BLaER1 treated with 17β-estradiol and CSF1 and Interleukin-3, amounts not matched to agents 10 nM and 100 nM (cell line): ENCODE results near the gene OR10G7.

Source experiments
- H3K27ac ChIP-seq, 11 experiments: shearing (Covaris generic); formaldehyde crosslinking; 2 replicates each; pipeline ENCODE4 v1.8.1; 2022
- H3K27me3 ChIP-seq, 11 experiments: shearing (Covaris generic); formaldehyde crosslinking; 2 replicates each; pipeline ENCODE4 v1.8.1; 2022
- H3K36me3 ChIP-seq, 11 experiments: shearing (Covaris generic); formaldehyde crosslinking; 2 replicates each; pipeline ENCODE4 v1.8.1; 2022
- H3K4me1 ChIP-seq, 10 experiments: shearing (Covaris generic); formaldehyde crosslinking; 2 replicates each; pipeline ENCODE4 v1.8.1; 2022
- H3K4me2 ChIP-seq, 11 experiments: shearing (Covaris generic); formaldehyde crosslinking; 2 replicates each; pipeline ENCODE4 v1.8.1; 2022
- H3K4me3 ChIP-seq, 10 experiments: shearing (Covaris generic); formaldehyde crosslinking; 2 replicates each; pipeline ENCODE4 v1.8.1; 2022
- H3K9ac ChIP-seq, 11 experiments: shearing (Covaris generic); formaldehyde crosslinking; 2 replicates each; pipeline ENCODE4 v1.8.1; 2022
- H3K9me3 ChIP-seq, 11 experiments: shearing (Covaris generic); formaldehyde crosslinking; replicated peaks in 1 of 11; 2 replicates each; pipeline ENCODE4 v1.8.1; 2022
- H4K20me1 ChIP-seq, 11 experiments: shearing (Covaris generic); formaldehyde crosslinking; 2 replicates each; pipeline ENCODE4 v1.8.1; 2022
- Cebpa-rat ChIP-seq, 11 experiments: shearing (Covaris generic); IDR thresholded peaks; 2 replicates each; pipeline ENCODE4 v1.8.1; 2022

Gene OR10G7, protein sequence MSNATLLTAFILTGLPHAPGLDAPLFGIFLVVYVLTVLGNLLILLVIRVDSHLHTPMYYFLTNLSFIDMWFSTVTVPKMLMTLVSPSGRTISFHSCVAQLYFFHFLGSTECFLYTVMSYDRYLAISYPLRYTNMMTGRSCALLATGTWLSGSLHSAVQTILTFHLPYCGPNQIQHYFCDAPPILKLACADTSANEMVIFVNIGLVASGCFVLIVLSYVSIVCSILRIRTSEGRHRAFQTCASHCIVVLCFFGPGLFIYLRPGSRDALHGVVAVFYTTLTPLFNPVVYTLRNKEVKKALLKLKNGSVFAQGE

GRCh38 chr11:124041254-124041653, at the start of gene OR10G7:
Gene OR10G7 (minus strand): TSS chr11:124041325. CDS start chr11:124039001, 2,324 bp downstream.
- no peak for TF ChIP-seq Cebpa-rat (IDR thresholded peaks at IDR 0.05)
- no peaks in the 10 kb centered on the region for H3K9me3 ChIP-seq

DNA sequence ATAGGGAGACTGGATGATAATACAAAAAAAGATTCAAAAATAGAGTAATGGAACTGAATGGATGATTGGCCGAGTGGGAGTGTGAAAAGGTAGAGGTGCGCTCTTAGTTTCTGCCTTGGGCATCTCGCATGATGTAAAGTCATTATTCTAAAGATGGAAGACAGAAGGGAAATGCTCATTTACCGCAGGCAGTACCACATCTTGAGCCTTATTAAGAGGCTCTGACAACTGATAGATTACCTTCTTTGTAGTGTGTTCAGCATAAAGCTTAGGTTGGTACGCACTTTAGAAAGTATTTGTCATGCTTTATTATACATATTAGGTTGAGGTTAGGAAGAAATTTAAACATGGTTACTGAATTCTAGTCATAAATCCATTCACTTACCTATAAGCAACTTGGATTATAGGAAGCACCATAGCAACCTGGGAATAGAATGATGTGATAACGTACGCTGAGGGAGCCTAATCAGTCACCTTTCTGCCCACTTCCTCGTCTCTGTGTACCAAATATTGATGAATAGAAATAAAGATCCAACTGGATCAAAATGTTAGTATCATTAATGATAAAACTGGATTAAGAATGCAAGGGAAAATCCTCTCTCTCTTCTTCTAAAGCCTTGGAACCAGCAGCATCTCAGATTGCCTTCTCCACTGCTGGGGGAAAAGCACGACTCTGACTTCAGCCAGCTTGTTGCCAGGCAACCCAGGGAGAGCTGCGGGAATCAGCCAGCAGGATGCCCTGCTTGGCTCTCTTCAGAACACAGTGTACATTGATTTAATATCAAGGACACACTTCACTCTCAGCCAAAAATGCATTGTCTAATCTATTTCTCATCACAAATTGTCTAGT, 45.1 kb upstream of the OR10G7 start:
- Histone ChIP-seq H3K9ac (no peak overlapping the region), H3K9me3 (no peaks in the 10 kb centered on the region), H3K4me3 (no peak overlapping the region), H3K4me2 (no peak overlapping the region), H3K27me3 (no peaks in the 10 kb centered on the region), H3K36me3 (no peaks in the 10 kb centered on the region), H3K4me1 (no peaks in the 10 kb centered on the region), H4K20me1 (no peaks in the 10 kb centered on the region), H3K27ac (no peak overlapping the region)
- TF ChIP-seq Cebpa-rat (IDR thresholded peaks at IDR 0.05) = no peak

More at GRCh38 chr11:124041254-124041653, at the start of gene OR10G7:
- no peaks in the 10 kb centered on the region for H3K27me3 ChIP-seq
- no peaks in the 10 kb centered on the region for H4K20me1 ChIP-seq
- H3K27ac ChIP-seq = no peak within 1 kb of the TSS
- H3K9ac ChIP-seq = no peak within 1 kb of the TSS
- H3K4me2 ChIP-seq = no peak within 1 kb of the TSS
- no peak within 1 kb of the TSS for H3K4me3 ChIP-seq
- H3K4me1 ChIP-seq = no peaks in the 10 kb centered on the region
- no peaks in the 10 kb centered on the region for H3K36me3 ChIP-seq

- no peak for TF ChIP-seq Cebpa-rat (IDR thresholded peaks at IDR 0.05)
- Histone ChIP-seq H3K27ac (no peak overlapping the region), H3K4me2 (no peak overlapping the region), H3K36me3 (no peaks in the 10 kb centered on the region), H4K20me1 (no peaks in the 10 kb centered on the region), H3K9ac (no peak overlapping the region), H3K4me1 (no peaks in the 10 kb centered on the region), H3K9me3 (no peaks in the 10 kb centered on the region), H3K27me3 (no peaks in the 10 kb centered on the region), H3K4me3 (no peak overlapping the region)
Observed at GRCh38 chr11:124085583-124085982, 44.5 kb upstream of the OR10G7 start.

GRCh38 chr11:124082371-124082770, 41.2 kb upstream of the OR10G7 start:
- H3K9me3 ChIP-seq = no peaks in the 10 kb centered on the region
- H3K4me3 ChIP-seq = no peak overlapping the region
- no peaks in the 10 kb centered on the region for H4K20me1 ChIP-seq
- H3K27ac ChIP-seq = no peak overlapping the region
- TF ChIP-seq Cebpa-rat (IDR thresholded peaks at IDR 0.05) = no peak
- no peaks in the 10 kb centered on the region for H3K36me3 ChIP-seq
- H3K4me1 ChIP-seq = no peaks in the 10 kb centered on the region
- H3K9ac ChIP-seq = no peak overlapping the region
- H3K4me2 ChIP-seq = no peak overlapping the region
- no peaks in the 10 kb centered on the region for H3K27me3 ChIP-seq

- Histone ChIP-seq H3K27ac (no peak overlapping the region), H3K9ac (no peak overlapping the region), H3K27me3 (no peaks in the 10 kb centered on the region), H3K9me3 (no peaks in the 10 kb centered on the region), H4K20me1 (no peaks in the 10 kb centered on the region), H3K36me3 (no peaks in the 10 kb centered on the region), H3K4me1 (peaks cover 0 to 4% (median 3%) of the 10 kb centered on the region in 10 experiments; a peak in 12 of 20 replicates), H3K4me3 (no peak overlapping the region), H3K4me2 (no peak overlapping the region)
- TF ChIP-seq Cebpa-rat (IDR thresholded peaks at IDR 0.05) = no peak
Observed at GRCh38 chr11:124081483-124081882, 40.4 kb upstream of the OR10G7 start.

DNA sequence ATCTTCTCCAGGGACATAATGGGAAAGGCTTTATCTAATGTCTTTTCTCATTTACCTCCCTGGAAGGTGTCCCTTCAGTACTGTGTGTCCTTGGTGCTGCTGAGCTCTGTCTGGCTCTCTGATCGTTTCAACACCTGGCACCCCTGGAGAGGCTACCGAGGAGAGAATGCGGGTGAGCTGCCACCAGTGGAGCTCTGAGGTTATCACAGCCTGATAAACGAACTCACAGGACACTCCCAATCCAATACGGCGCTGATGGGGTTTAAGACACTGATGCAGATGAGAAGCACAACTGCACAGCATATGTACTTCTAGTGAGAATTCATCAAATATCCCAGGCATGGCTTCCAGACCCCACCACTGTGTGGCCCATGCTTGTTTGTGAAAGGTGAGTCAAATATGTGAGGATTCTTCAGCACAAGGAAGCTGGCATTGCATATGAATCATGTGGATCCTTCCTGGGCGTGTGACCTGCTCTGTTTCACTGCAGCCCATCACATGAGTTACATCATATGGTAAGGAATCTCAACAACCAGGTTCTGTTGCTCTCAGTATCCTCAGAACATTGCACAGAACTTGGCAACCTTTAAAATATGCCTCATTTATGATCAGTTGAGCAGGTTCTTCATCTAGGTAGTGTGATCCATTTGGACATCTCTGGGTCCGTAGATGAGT, 39.3 kb upstream of the OR10G7 start:
- TF ChIP-seq Cebpa-rat (IDR thresholded peaks at IDR 0.05) = no peak
- no peak overlapping the region for H3K4me2 ChIP-seq
- H3K9me3 ChIP-seq = no peaks in the 10 kb centered on the region
- no peak overlapping the region for H3K4me3 ChIP-seq
- peaks cover 6 to 14% (median 10%) of the 10 kb centered on the region in 10 experiments for H3K4me1 ChIP-seq
- no peak overlapping the region for H3K27ac ChIP-seq
- 0 out of 22 replicates have a peak, but pooled peaks cover 0 to 6% (median 0%) of the 10 kb centered on the region in 11 experiments for H3K27me3 ChIP-seq
- no peaks in the 10 kb centered on the region for H3K36me3 ChIP-seq
- no peak overlapping the region for H3K9ac ChIP-seq
- H4K20me1 ChIP-seq = no peaks in the 10 kb centered on the region

DNA sequence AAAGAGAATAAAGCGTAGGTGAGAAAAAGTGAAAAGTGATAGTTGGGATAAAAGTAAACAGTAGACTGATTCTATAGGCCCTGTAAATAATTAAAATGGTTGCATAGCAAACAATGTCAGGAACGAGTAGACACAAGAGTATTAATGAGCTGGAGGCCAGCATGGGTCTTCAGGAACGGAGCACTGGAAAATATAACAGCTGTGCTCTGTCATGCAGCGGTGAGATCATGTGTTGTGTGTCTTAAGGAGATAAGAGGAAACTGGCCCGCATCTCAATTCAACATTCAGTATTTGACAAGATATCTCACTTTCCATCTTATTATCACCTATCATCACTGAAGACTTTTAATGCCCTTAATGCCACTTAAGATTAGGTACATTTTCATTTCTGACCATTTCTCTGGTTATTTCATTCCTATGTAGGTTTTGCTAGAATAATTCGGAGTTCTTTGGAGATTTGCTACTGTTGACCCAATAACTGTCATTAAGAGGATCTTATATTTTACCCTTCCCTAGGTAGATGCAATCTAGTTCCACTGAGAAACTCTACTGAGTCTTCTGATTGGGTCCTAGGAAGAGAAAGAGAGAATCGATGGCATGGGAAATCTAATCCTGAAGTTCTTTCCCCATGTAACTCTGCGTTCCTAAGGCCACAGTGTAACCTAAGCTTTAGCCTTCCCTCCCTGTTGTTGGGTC, 38.7 kb upstream of the OR10G7 start:
- H3K36me3 ChIP-seq = no peaks in the 10 kb centered on the region
- no peak overlapping the region for H3K4me3 ChIP-seq
- H3K4me2 ChIP-seq = no peak overlapping the region
- H3K9ac ChIP-seq = no peak overlapping the region
- no peak for TF ChIP-seq Cebpa-rat (IDR thresholded peaks at IDR 0.05)
- H3K9me3 ChIP-seq = no peaks in the 10 kb centered on the region
- no peak overlapping the region for H3K27ac ChIP-seq
- H3K27me3 ChIP-seq = 0 out of 22 replicates have a peak, but pooled peaks cover 0 to 6% (median 0%) of the 10 kb centered on the region in 11 experiments
- H4K20me1 ChIP-seq = no peaks in the 10 kb centered on the region
- H3K4me1 ChIP-seq = peaks cover 6 to 14% (median 10%) of the 10 kb centered on the region in 10 experiments

GRCh38 chr11:124078591-124078990, 37.5 kb upstream of the OR10G7 start:
- Histone ChIP-seq H3K27me3 (0 out of 22 replicates have a peak, but pooled peaks cover 0 to 6% (median 0%) of the 10 kb centered on the region in 11 experiments), H3K4me2 (no peak overlapping the region), H3K27ac (no peak overlapping the region), H3K36me3 (no peaks in the 10 kb centered on the region), H3K4me3 (no peak overlapping the region), H3K9ac (no peak overlapping the region), H3K4me1 (peaks cover 6 to 14% (median 10%) of the 10 kb centered on the region in 10 experiments), H4K20me1 (no peaks in the 10 kb centered on the region), H3K9me3 (no peaks in the 10 kb centered on the region)
- no peak for TF ChIP-seq Cebpa-rat (IDR thresholded peaks at IDR 0.05)
